Thoracic aorta (tissue), 2 donors: ENCODE data around the gene RNMT. TPM values are rescaled to one million over a fixed set of nuclear protein-coding genes. Genes with fewer than 3 reads are reported as not detected.

Source experiments
- ATAC-seq: fragments of 150-250 bp; one replicate; pipeline ENCODE4 v1.8.0; 2017; ENCODE audit warnings: low read depth; ENCODE audit not compliant: insufficient number of reproducible peaks, low FRiP score
- DNase-seq: peaks from one replicate; pipeline ENCODE4 v3.0.0-alpha.2; 2020; ENCODE audit warnings: low spot score
- H3K27ac ChIP-seq, 2 donors: fragments of 200-600 bp; sonication (generic); 1 replicate in 1 of 2; 2 replicates in 1 of 2; pipeline ENCODE4 v1.5.1; 2016; ENCODE audit warnings: mild to moderate bottlenecking in 2 of 2, moderate library complexity in 2 of 2
- H3K27me3 ChIP-seq: fragments of 200-600 bp; sonication (generic); replicated peaks from 2 replicates; pipeline ENCODE4 v1.6.0; 2016; ENCODE audit warnings: mild to moderate bottlenecking; ENCODE audit not compliant: insufficient read depth
- H3K36me3 ChIP-seq: fragments of 200-600 bp; sonication (generic); one replicate; pipeline ENCODE4 v1.5.1; 2016
- H3K4me1 ChIP-seq, 2 donors: fragments of 200-600 bp; sonication (generic); 1 replicate in 1 of 2; 2 replicates in 1 of 2; pipeline versions ENCODE4 v1.5.1 to v1.6.0; 2016; ENCODE audit warnings: low read depth in 2 of 2, mild to moderate bottlenecking in 1 of 2; ENCODE audit not compliant: control insufficient read depth in 1 of 2
- H3K4me3 ChIP-seq: fragments of 200-600 bp; sonication (generic); 2 replicates; pipeline ENCODE4 v1.5.1; 2016; ENCODE audit warnings: mild to moderate bottlenecking
- H3K9me3 ChIP-seq: fragments of 200-600 bp; sonication (generic); 2 replicates; pipeline ENCODE4 v1.5.1; 2016
- total RNA-seq, 2 donors: library from RNA; depleted of rRNA; stranded (reverse); fragments of >200 nt; gene quantifications; one replicate each; pipeline versions ENCODE4 v1.1.0 to v1.2.3, GENCODE V29; 2016
- TF ChIP-seq, protein P1 (sequence below): fragments of 200-600 bp; sonication (generic); IDR thresholded peaks from one replicate; pipeline ENCODE4 v1.5.1; 2019; ENCODE audit warnings: antibody characterized with exemption

The RNMT gene
- total RNA-seq, 2 donors from 2014 or later: 19.0 to 27.6 TPM

DNA sequence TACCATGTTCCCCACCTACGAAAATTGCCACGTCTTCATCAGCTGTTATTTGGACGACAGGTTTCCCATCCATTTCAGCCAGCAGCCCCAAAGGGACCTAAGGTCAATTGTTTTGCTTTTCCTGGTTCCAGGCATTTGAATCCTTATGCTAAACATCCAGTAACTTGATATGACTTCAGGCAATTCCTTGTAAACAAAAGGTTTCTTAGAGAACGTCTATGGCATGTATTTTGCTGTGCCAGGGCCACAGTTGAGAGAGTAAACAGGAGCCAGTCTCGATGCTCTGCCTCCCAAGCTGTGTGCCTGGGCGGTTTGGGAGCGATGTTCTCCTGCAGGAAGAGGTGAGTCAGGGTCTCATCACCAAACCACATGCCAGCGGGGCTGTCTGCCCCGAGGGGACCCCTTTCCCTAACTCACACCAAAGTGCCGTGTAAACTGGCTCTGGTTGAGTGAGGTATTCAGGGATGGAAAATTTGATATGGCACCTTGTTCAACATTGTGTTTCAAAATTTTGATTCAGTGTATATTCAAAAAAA lies 84.5 kb downstream of the RNMT start:
- Histone ChIP-seq H3K36me3 (no peaks in the 10 kb centered on the region), H3K4me1 (no peaks in the 10 kb centered on the region), H3K27me3 (no peaks in the 10 kb centered on the region), H3K9me3 (no peaks in the 10 kb centered on the region), H3K4me3 (no peak overlapping the region), H3K27ac (no peak overlapping the region)
- TF ChIP-seq, protein P1, sequence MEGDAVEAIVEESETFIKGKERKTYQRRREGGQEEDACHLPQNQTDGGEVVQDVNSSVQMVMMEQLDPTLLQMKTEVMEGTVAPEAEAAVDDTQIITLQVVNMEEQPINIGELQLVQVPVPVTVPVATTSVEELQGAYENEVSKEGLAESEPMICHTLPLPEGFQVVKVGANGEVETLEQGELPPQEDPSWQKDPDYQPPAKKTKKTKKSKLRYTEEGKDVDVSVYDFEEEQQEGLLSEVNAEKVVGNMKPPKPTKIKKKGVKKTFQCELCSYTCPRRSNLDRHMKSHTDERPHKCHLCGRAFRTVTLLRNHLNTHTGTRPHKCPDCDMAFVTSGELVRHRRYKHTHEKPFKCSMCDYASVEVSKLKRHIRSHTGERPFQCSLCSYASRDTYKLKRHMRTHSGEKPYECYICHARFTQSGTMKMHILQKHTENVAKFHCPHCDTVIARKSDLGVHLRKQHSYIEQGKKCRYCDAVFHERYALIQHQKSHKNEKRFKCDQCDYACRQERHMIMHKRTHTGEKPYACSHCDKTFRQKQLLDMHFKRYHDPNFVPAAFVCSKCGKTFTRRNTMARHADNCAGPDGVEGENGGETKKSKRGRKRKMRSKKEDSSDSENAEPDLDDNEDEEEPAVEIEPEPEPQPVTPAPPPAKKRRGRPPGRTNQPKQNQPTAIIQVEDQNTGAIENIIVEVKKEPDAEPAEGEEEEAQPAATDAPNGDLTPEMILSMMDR: no peak
- no peak for DNase-seq
- no peak for ATAC-seq

DNA sequence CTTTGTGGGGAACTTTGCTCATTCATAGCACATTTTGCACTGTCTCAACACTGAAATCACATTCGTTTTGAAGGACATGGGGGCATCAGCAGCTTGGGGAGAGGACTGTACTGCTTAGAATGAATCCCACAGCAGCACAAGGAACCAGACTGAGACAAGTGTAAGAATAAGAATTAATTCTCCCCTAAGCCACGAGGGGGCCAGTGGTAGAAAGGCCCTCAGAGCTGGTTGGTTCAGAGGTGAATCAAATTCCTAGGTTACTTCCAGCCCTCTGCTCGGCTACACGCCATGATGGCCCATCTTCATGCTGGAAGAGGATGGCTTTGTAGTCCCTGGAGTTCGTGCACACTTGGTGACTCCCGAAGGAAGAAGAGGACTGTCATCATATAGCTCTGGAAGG lies 85.5 kb downstream of the RNMT start:
- ATAC-seq (no peak), DNase-seq (no peak)
- Histone ChIP-seq H3K27me3 (no peaks in the 10 kb centered on the region), H3K4me3 (no peak overlapping the region), H3K4me1 (no peaks in the 10 kb centered on the region), H3K36me3 (no peaks in the 10 kb centered on the region), H3K27ac (no peak overlapping the region), H3K9me3 (no peaks in the 10 kb centered on the region)
- TF ChIP-seq, protein P1: no peak

DNA sequence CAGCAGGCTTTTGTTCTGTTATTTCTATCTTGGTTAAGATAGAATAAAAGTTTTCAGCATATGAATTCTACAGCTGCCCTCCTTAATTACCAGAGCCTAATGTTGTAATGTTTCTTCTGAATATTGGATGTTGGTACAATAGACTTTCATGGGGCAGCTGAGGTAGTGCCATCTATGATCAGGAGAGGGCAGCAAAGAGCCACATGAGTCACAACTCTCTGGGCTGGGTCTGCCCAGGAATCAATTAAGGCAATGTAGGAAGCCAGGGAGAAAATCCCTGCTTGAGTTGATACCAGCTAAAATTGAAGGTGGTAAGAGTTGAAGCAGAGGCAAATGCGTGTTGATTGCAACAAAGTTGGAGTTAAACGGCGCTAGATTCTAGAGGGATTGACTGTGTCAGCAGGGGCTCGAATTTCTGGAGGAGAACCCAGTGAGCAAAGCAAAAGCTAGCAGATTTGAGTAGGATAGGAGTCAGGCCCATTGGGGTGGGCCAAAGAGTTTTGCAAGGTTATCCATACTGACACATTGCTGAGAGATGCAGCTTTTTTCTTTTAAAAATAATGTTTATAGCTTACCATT lies 86.9 kb downstream of the RNMT start:
- Histone ChIP-seq H3K4me3 (no peak overlapping the region), H3K9me3 (no peaks in the 10 kb centered on the region), H3K4me1 (no peaks in the 10 kb centered on the region), H3K36me3 (no peaks in the 10 kb centered on the region), H3K27me3 (no peaks in the 10 kb centered on the region), H3K27ac (no peak overlapping the region)
- TF ChIP-seq, protein P1: peak; percentile 65
- DNase-seq: no peak
- peak; percentile 81 for ATAC-seq

Other genes with a start within 250 kb of the RNMT start
- 10 to 100 TPM in 1 of 2 donors, 1 to 10 TPM in 1; 8.7 to 27.7 TPM for gene FAM210A, start 115 bp upstream of the RNMT start, total RNA-seq
- gene MC5R, start 97.5 kb downstream of the RNMT start, total RNA-seq: not detected
- gene MC2R, start 188.9 kb downstream of the RNMT start, total RNA-seq: not detected